COLO668 (cell line): Measurements from ENCODE around the gene MCM7.

ENCODE experiments used
- DNase-seq: peaks from one replicate; lab custom pipeline; 2025; ENCODE audit not compliant: unreplicated experiment; lab: John Stamatoyannopoulos, UW

Gene MCM7

DNA sequence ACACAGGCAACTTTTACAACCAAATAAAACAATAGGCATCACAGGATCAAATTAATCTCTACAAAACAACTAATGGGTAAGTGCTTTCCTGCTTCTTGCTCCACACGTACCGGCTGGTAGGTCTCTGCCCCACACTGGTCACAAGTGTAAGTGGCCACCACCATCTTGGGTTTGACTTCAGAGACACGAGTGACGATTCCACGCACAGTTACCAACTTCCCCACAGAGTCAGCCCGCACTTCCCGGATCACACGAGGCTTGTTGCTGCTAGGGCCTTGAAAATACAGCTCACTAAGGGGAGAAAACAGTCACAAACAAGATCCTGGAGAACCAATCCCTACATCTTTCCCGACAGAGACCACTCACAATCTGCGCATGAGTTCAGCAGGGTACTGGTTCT, 2.3 kb downstream of the MCM7 start:
- DNase-seq, result no peak

DNA sequence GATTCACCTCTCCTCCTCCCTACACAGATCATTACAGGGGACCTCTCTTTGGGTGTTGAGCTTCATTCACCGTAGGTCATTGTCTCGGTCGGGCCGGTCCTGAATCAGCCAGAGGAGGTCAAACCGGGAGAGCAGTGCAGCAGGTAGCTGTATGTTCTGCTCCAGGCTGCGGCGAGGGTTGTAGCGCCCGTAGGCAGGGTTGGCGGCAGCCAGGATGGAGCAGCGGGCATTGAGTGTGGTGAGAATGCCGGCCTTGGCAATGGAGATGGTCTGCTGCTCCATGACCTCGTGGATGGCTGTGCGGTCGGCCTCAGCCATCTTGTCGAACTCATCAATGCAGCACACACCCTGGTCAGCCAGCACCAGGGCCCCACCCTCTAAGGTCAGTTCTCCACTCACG, 5.5 kb downstream of the MCM7 start:
- DNase-seq, result no peak

DNA sequence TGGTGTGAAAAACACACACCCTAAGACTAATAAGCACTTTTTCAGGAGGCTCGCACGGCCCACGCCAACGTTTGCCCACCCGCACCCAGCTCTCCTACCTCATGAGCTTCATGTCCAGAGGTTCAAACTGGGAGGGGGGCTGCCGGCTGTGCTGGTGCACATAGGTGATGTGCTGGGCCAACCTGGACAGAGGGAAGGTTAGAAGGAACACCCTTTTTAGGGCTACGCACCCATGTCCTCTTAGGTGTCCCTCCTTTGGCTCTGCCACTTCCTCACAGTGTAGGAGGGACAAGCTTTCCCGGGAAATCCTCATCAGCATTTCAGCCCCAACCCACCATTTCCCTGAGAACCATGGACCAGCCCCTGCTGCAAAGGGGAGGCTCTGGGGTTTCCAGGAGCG, 5.9 kb downstream of the MCM7 start:
- DNase-seq, result no peak

DNA sequence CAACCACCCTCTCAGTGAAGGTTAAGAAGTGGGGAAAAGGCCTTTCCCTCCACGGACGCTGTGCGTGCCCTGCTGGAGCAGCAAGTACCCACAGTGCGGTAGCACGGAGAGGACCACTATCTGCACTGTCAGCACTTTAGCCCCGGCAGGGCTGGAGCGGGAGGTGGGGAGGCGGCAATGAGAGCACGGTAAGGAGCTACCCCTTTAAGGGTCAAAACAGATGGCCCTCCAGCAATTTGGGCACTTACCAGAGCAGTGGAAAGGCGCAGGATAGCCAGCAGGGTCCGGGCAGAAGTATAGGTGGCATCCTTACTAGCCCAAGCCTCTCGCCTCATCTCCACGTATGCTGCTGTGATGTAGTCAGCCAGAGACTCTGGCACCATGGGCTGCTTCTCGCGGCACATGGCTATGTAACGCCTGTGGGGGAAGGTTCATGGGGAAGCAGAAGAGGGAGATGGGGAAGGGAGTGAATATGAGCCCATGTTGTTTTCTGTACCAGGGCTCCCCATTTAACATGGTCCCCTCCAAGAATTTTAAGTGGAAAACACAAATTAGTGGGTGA, 7.2 kb downstream of the MCM7 start:
- DNase-seq, result no peak

DNA sequence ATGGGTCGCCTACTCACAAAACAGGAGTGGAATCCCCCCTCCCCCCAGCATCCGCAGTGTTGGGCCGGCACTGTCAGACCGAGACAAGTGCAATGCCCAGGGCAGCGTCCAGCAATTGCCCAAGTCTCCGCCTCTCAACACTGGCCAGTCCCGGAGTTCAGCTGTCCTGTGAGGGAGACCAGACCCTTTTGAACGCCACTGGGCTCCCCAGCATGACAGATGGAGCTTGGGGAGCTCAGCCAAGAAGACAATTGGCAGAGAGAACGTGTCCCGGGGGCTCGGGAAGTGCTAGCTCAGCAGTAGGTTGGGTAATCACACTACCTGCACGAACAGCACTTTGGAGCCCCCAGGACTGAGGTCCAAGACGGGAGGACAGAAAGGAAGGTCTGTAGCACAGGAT, 7.7 kb downstream of the MCM7 start:
- DNase-seq, result no peak

DNA sequence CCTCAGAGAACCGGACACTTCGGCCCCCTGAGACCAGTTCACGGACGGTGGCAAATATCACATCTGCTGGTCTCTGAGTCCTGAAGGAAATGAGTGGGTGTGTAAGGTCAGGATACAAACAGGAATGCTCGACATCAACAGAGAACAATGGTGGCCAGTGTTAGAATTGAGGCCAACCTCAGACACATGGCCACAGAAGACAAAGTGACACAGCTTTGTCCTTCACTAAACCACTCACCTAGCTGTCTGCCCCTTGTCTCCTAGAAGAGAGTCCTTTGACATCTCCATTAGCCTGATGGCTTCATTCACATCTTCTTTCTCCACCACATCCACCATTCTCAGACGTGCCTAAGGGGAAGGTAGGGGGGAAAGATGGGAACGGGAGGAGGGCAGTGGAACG, 8.1 kb downstream of the MCM7 start:
- DNase-seq, result no peak

DNA sequence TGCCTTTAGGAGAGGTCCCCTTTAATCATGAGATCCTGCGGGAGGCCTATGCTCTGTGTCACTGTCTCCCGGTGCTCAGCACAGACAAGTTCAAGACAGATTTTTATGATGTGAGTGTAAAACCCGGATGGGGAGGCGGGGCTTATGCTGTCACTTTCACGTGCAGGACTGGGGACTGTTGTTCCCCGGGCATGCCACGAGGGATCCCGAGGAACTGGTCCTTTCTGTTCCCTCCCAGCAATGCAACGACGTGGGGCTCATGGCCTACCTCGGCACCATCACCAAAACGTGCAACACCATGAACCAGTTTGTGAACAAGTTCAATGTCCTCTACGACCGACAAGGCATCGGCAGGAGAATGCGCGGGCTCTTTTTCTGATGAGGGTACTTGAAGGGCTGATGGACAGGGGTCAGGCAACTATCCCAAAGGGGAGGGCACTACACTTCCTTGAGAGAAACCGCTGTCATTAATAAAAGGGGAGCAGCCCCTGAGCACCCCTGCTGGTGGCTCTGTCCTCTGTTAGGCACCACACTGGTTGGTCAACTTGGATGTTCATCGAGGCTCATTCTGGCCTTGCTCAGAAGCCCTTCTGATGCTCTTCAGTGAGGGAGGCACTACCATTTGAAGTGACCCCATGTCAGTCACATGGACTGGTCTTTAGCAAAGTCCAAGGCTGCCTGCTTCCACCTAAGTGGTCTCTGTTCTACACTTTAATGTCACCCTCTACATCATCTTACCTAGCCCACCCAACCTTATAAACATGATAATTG, 9.6 kb downstream of the MCM7 start:
- peak; percentile 30 for DNase-seq

DNA sequence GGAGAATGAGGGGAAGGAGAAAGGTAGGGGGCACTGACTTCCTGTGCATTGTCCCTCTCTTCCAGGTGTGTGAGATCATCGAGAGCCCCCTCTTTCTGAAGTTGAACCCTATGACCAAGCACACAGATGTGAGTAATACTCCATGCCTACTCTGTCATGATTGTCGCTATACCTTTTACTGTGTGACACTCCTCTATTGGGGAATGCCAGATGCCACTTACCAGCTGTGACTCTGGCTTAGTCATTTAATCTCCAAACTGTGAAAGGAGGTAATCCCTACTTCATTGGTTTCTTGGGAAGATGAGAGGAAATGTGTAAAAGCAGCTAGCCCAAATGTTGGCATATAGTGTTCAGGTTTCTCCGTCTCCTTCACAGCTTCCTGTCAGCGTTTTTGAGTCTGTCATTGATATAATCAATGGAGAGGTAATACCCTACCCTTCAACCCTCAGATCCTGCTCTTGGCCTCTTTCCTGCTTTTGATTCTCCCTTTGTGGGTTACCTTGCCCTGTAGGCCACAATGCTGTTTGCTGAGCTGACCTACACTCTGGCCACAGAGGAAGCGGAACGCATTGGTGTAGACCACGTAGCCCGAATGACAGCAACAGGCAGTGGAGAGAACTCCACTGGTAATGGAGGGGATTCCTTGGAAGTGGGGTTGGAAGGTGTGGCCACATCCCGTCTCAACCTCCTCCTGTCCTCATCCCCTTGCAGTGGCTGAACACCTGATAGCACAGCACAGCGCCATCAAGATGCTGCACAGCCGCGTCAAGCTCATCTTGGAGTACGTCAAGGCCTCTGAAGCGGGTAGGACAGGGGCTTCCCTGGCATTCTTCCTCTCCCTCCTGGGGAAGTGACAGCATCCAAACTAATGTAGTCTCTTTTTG, 10.4 kb downstream of the MCM7 start:
- DNase-seq, result peak; percentile 30

DNA sequence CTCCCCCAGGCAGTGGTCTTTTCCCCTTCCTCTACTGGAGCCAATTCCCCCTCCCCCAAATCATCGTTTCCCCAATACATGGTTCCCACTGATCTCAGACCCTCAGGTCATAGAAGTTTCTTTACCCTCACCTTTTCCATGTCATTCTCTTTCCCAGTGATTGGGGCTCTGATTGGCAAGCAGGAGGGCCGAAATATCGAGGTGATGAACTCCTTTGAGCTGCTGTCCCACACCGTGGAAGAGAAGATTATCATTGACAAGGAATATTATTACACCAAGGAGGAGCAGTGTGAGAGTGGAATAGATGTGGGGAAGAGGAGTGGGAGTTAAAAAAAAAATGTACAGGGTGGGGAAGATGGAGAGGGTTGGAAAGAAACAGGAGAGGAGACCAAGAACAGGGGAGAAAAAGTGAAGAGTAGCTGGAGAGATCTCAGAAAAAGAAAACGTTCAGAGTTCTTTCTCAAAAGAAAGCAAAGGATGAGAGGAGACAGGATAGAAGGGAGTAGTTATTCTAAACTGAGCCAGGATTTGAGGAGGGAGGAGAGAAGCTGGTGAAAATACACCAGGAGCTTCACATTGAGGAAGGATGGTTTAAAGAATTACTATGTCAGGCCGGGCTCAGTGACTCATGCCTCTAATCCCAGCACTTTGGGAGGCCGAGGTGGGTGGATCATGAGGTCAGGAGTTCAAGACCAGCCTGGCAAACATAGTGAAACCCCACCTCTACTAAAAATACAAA, 11.6 kb downstream of the MCM7 start:
- no peak for DNase-seq

DNA sequence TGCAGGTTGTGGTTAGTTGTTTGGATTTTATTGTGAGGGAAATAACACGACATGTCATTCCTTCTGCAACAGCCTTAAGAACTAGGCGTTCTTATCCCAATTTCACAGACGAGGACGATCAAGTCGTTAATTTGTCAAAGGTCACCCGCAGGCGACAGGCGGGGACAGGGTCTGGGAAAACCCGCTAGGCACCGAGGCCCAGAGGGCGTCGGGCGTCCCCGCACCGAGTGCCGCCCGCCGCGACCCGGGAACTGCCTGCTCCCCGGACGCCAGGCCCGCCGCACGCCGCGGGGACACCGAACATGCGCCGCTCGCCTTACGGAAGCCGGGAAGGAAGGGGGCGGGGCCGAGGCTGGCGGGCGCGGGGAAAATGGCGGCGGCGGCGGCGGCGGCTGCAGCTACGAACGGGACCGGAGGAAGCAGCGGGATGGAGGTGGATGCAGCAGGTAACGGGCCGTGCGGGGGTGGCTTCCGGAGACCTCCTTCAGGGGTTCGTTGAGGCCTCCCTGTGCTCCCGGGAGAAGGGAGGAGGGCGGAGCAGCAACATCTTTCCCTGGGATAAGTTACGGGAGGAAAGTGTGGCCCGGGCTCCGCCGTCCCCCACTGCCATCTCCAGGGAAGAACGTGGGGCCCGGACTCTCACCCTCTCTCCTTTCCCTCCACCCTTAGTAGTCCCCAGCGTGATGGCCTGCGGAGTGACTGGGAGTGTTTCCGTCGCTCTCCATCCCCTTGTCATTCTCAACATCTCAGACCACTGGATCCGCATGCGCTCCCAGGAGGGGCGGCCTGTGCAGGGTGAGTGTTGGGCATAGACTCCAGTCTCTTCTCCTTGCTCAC, 12.4 kb downstream of the MCM7 start, which contains the start of gene COPS6:
Gene COPS6, plus strand, starts transcription at position 349 of the 837 bp plus-strand sequence. Its CDS starts 22 bp downstream, at position 371.
- peak; percentile 90 for DNase-seq

DNA sequence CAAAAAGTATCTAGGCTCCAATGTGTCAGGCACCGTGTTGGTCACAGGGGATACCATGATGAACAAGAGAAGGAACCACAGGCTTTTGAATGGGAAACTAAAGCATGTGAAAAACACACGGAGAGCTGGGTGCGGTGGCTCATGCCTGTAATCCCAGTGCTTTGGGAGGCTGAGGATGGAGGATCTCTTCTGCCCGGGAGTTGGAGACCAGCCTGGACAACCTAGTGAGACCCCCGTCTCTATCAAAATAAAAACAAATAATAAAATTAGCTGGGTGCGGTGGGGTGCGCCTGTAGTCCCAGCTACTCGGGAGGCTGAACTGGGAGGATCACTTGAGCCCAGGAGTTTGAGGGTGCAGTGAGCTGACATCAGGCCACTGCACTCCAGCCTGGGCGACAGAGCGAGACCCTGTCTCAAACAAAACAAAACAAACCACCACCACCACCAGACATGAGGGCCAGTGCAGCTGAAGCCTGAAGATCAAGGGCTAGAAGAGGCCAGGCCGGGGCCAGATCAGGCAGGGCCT, 13.0 kb downstream of the MCM7 start:
- DNase-seq, result peak; percentile 36

DNA sequence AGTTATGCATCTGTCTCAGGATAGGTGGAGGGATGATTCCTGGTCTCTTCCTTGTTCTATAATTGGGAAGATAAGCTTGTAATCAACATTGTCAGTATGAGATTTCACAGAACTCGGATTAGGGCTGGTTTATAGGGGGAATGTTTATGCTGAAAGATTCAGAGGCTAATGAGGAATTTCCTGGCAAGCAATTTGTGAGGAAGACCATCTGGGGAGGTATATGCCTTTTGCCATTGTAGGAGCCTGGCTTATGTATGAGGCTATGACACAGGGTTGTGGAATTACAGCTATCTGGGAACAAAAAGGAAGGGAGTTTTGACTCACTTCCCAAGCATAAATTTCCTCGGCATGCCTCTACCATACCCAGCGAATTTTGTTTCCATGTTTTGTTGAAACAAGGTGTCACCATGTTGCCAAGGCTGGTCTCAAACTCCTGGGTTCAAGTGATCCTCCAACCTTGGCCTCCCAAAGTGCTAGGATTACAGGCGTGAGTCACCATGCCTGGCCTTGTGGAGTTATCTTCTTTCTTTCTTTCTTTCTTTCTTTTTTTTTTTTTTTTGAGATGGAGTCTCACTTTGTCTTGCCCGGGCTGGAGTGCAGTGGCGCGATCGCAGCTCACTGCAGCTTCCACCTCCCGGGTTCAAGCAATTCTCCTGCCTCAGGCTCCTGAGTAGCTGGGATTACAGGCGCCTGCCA, 14.0 kb downstream of the MCM7 start:
- DNase-seq, result no peak

DNA sequence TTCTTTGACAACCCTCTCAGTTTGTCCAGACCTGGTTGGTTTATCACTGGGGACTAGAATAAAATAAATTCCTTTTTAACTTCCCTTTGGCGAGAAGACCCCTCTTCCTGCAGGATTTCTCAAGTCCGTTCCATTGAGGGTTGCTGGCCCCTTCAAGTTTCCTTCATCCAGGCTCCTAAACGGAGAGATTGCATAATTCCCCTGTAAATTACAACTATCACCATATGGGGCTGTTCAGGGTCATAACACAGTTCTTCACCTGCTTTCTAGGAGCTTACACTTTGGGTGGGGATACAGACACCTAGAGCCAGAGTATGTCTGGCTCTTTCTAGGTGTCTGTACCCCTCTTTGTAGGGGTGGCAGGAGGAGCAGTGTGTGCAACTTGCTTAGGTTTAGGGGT, 15.7 kb downstream of the MCM7 start:
- no peak for DNase-seq

DNA sequence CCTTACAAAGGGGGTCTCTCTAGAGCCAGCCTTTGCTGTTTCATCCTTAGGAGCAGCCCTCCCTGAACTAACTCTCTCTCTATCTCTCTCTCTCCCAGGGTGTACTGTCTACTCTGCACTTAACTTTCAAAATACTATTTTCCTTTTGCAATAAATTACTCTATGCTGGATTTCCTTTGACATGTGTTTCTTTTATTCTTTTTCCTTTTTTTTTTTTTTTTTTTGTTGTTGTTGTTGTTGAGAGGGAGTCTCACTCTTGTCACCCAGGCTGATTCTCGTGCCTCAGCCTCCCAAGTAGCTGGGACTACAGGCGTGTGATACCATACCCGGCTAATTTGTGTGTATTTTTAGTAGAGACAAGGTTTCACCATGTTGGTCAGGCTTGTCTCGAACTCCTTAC, 18.2 kb downstream of the MCM7 start:
- no peak for DNase-seq

DNA sequence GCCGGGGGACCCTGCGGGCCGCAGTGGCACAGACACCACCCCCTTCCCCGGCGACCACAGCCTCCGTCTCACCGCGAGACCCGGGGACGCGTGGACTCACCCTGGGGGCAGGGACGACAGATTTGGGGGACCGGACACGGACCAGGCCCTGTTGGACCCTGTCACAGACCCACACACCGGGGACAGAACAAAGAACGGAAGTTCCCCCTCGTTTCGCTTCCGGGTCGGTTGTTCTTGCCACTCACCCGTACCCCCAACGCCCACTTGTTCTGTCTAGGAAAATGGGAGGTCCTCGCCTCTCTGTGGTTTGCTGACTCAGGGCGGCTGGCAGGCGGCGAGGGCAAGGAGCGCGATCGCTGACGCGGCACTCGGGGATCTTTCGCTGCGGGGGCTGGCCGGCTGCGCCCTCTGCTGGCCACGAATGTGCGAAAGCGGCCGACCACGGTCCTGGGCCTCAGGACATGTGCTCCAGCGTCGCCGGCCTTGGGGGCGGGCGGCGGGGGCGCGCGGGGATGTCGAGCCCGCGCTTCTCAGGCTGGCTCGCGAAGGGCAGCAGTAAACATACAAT, 19.6 kb downstream of the MCM7 start, which contains the start of gene ZNF3:
Gene ZNF3, minus strand, starts transcription at position 189 of the 568 bp plus-strand sequence. CDS start 4,366 bp downstream, outside the sequence.
- peak; percentile 98 for DNase-seq

DNA sequence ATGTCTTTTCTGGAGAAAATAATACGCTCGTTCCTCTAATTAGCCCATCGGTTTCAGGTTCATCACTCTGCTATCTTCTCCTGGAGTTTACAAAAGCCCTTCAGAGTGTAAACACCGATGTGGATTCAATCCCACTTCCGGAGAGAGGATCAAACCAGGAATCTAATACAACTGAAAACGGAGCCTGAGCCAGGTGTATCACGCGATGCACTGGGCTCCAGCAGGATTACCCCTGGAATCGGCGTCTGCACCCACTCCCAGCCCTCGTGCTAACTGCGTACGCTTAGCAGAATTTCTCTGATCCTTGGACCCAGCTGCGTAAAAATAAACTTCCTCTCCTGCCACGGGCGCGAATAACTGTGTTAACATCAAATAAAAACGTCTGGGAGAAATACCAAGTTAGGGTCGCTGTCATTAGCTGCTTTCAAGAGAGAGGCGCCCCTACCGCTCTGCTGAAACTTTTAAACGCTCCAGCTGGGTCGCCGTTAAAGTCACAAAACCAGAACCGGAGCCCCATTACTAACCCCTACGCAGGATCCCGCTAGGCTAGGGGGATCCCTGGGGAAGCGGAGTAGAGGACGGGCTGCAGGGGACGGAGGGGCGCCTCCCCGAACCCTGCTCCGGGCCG, 20.2 kb downstream of the MCM7 start:
- DNase-seq, result peak; percentile 56

DNA sequence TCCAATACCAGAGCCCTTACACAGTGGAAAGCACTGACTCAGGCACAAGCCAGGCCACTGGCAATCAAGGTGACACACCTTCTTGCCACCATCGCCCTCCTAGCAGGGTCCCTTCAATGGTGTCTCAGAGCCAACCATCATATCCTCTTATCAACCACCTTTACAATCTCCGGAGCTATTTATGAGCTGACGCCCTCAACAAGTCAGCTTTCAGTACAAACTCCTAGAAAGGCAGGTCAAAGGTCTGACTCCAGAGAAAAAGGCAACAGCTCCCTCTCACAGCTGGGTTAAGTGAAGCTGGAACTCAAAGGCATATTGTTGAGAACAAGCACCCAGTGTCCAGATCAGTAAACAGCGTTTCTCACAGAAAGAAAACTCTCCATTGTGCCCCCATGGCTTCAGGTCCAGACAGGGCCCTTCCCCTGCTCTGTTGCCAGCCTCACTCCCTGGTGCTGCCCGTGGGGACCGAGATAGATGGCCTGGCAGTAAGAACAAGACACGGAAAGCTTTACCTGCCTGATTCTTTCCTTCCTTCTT, 22.1 kb downstream of the MCM7 start:
- DNase-seq, result no peak

DNA sequence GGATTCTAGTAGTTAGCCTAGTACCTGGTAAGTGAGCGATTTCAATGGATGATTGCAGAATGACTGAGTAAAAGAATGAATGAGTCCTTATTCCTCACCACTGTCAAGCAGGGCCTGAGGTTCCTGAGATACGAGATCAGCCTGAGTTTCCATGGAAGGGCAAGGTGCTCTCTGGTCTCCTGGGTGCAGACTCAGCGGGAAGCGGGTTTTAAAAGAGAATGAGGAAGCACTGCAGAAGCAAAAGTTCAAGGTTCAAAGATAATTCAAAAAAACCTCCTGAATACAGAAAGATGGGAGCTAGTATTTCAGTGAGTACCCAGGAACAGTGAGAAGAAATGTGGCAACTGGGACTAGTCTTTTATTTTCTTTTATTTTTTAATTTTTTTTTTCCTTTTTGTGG, 24.0 kb downstream of the MCM7 start:
- DNase-seq, result no peak
